ENCODE data around the gene ELF3. TPM values are rescaled to one million over a fixed set of nuclear protein-coding genes. Genes with fewer than 3 reads are reported as not detected.
A peak's percentile ranks its signal among the peaks of the same experiment; 100 is the strongest.
"Not testable (repeated sequence)": the region's sequence is repeated elsewhere in the genome, so short reads cannot be mapped to it uniquely, and the experiment has no call there.

Gene ELF3
- total and polyA plus RNA-seq, 8 donors, result 146 to 1,083 (median 248) TPM

GRCh38 chr1:202054094-202054493 is 43.7 kb downstream of the ELF3 start:
- Histone ChIP-seq H3K9me3 (no peaks in the 10 kb centered on the region), H3K4me3 (no peak overlapping the region), H3K27me3 (no peaks in the 10 kb centered on the region), H3K36me3 (no peaks in the 10 kb centered on the region), H3K4me1 (peaks cover 8 to 23% (median 12%) of the 10 kb centered on the region in 4 donors), H3K27ac (no peak overlapping the region)
- TF ChIP-seq POLR2AphosphoS5 (IDR thresholded peaks at IDR 0.05) (no peak), EP300 (IDR thresholded peaks at IDR 0.05) (no peak), POLR2A (IDR thresholded peaks at IDR 0.05) (no peak)
- TF ChIP-seq, protein P1, sequence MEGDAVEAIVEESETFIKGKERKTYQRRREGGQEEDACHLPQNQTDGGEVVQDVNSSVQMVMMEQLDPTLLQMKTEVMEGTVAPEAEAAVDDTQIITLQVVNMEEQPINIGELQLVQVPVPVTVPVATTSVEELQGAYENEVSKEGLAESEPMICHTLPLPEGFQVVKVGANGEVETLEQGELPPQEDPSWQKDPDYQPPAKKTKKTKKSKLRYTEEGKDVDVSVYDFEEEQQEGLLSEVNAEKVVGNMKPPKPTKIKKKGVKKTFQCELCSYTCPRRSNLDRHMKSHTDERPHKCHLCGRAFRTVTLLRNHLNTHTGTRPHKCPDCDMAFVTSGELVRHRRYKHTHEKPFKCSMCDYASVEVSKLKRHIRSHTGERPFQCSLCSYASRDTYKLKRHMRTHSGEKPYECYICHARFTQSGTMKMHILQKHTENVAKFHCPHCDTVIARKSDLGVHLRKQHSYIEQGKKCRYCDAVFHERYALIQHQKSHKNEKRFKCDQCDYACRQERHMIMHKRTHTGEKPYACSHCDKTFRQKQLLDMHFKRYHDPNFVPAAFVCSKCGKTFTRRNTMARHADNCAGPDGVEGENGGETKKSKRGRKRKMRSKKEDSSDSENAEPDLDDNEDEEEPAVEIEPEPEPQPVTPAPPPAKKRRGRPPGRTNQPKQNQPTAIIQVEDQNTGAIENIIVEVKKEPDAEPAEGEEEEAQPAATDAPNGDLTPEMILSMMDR (IDR thresholded peaks at IDR 0.05), result no peak
- intact Hi-C loops (cut with DNase I; ENCODE audit: low total_unique reads), result no loop called here
- WGBS, 5 donors, result 94 to 97% (median 94%) methylated on average over 7 of the region's 7 CpGs
- DNase-seq, result no peak

GRCh38 chr1:202054673-202055072 is 44.3 kb downstream of the ELF3 start:
- 83 to 90% (median 86%) methylated on average over 4 of the region's 4 CpGs for WGBS, 5 donors
- H3K4me3 ChIP-seq; intact Hi-C loops (cut with DNase I; ENCODE audit: low total_unique reads); H3K9me3 ChIP-seq; DNase-seq; H3K36me3 ChIP-seq; H3K27ac ChIP-seq; H3K27me3 ChIP-seq: not testable (repeated sequence)
- peaks cover 7 to 23% (median 12%) of the 10 kb centered on the region in 4 donors for H3K4me1 ChIP-seq

DNA sequence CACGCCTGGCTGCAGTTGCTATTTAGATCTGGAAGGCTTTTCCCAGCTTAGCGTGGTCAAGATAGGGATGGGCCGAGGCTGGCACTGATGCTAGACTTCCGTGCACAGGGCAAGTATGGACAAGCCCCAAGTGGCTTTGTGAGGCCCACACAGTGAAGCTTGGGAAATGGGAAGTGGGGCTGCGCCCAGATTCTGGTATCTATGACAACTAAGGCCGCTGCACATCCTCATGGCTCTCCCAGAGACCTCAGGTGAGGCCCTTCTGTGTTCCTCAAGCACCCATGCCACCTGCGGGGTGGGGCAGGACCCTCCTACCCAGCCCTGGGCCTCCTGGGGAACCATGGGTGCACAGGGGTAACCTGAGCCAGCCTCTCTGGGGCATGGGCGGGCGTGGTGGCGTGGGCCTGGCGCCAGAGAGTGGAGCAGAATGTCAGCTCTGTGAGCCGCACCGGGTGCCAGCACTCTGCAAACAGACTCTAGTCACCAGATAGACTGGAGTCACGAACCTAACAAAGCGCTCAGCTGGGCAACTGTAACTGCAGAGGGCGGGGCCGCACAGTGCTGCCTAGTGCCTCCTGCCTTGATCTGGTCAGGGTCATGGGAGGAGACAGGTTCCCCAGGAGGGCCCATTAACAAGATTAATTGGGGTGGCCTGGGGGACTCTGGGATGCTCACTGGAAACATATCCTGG is 46.4 kb downstream of the ELF3 start:
- Histone ChIP-seq H3K27me3 (no peaks in the 10 kb centered on the region), H3K4me1 (peaks cover 7 to 23% (median 12%) of the 10 kb centered on the region in 4 donors), H3K27ac (peak overlapping the region; percentile 74 to 91 (median 79)), H3K36me3 (no peaks in the 10 kb centered on the region), H3K9me3 (no peaks in the 10 kb centered on the region), H3K4me3 (no peak overlapping the region)
- peak; percentile 92 to 96 for DNase-seq
- WGBS, 5 donors, result 30 to 62% (median 38%) methylated on average over 16 to 17 of the region's 17 CpGs
- no peak for TF ChIP-seq EP300 (IDR thresholded peaks at IDR 0.05)
- TF ChIP-seq POLR2AphosphoS5 (IDR thresholded peaks at IDR 0.05), result peak in 2 of 3 donors; percentile 76 to 77
- intact Hi-C loops (cut with DNase I; ENCODE audit: low total_unique reads), result no loop called here

DNA sequence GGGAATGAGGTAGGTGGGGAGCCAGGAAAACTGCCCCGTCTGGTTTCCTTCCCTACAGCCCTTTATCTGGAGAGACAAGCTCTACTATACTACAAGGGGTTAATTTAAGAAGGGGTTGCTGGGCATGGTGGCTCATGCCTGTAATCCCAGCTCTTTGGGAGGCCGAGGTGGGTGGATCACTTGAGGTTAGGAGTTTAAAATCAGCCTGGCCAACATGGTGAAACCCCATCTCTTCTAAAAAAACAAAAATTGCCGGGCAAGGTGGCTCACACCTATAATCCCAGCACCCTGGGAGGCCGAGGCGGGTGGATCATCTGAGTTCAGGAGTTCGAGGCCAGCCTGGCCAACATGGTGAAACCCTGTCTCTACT is 46.9 kb downstream of the ELF3 start:
- H3K9me3 ChIP-seq; H3K4me3 ChIP-seq; H3K27me3 ChIP-seq; H3K36me3 ChIP-seq; intact Hi-C loops (cut with DNase I; ENCODE audit: low total_unique reads); DNase-seq: not testable (repeated sequence)
- Histone ChIP-seq H3K27ac (peak overlapping the region; percentile 74 to 91 (median 79)), H3K4me1 (peaks cover 7 to 23% (median 12%) of the 10 kb centered on the region in 4 donors)
- WGBS, 5 donors, result 38 to 62% (median 41%) methylated on average over 6 of the region's 6 CpGs

DNA sequence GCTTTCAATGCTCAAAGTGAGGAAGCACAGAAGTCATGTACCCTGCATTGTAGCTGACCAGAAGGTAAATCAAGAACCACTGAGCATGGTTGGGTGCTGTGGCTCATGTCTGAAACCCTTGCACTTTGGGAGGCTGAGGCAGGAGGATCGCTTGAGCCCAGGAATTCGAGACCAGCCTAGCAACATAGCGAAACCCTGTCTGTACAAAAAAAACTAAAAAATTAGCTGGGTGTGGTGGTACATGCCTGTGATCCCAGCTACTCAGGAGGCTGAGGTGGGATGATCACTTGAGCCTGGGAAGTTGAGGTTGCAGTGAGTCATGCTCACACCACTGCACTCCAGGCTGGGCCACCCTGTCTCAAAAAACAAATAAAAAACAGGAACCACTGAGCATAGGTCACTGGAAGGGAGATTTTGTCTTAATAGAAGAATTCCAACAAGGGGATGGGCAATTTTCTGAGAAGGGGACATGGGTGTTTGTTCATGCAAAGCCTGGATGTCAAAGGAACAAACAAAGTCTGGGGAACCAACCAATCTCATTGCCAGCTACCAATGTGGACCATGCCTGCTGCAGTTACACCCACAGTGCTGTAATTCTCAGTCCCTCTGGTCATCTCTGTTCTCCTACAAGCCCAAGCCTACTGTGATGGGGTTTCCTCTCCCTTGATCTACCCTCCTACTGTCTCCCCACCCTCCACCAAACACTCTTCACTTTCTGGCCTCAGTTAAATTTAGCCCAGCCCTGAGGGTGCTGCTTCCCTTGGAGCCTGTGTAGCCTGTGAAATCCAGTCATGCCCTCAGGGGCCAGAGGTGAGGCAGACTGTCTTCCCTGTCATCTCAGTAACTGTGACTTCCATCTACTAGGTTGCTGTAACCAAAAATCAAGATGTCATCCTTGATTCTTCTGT is 47.9 kb downstream of the ELF3 start:
- Histone ChIP-seq H3K9me3 (no peaks in the 10 kb centered on the region), H3K27me3 (no peaks in the 10 kb centered on the region), H3K4me3 (no peak overlapping the region), H3K4me1 (peaks cover 7 to 23% (median 12%) of the 10 kb centered on the region in 4 donors), H3K36me3 (no peaks in the 10 kb centered on the region), H3K27ac (peak overlapping the region; percentile 74 to 91 (median 79))
- peak; percentile 34 to 66 for DNase-seq
- intact Hi-C loops (cut with DNase I; ENCODE audit: low total_unique reads), result no loop called here
- 76 to 90% (median 86%) methylated on average over 3 of the region's 3 CpGs for WGBS, 5 donors
- TF ChIP-seq EP300 (IDR thresholded peaks at IDR 0.05) (no peak), POLR2AphosphoS5 (IDR thresholded peaks at IDR 0.05) (peak in 1 of 3 donors; percentile 18), POLR2A (IDR thresholded peaks at IDR 0.05) (no peak)
- TF ChIP-seq, protein P1 (IDR thresholded peaks at IDR 0.05), result no peak
